CD4-positive, alpha-beta T cell (primary cell): ENCODE results near the gene RNASE8. TPM values are rescaled to one million over a fixed set of nuclear protein-coding genes. Genes with fewer than 3 reads are reported as not detected.

ENCODE experiments used
- ATAC-seq: fragments of 200-7000 bp; cut with Tn5 transposase; one replicate; pipeline ENCODE4 v1.10.0; 2022; ENCODE audit warnings: mild to moderate bottlenecking; ENCODE audit not compliant: poor library complexity
- CTCF ChIA-PET: fragments of 350-600 bp; sonication (Branson Sonifier 250); formaldehyde crosslinking; loops from one replicate; lab custom pipeline; 2021; ENCODE audit warnings: antibody characterized with exemption, inconsistent platforms; lab: Charles Lee
- POLR2A ChIA-PET: fragments of 350-600 bp; sonication (Branson Sonifier 250); formaldehyde crosslinking; loops from one replicate; lab custom pipeline; 2021; ENCODE audit warnings: antibody characterized with exemption, inconsistent platforms; lab: Charles Lee
- DNase-seq, 14 experiments: peaks; one replicate each; pipeline ENCODE4 v3.0.0-alpha.2; 2013 to 2020; ENCODE audit warnings: mixed read lengths in 2 of 14
- H3K27ac ChIP-seq, 2 donors: one replicate each; pipeline versions ENCODE4 v1.5.1 to v1.7.0; 2013; ENCODE audit warnings: low read length in 2 of 2, low read depth in 1 of 2, mild to moderate bottlenecking in 1 of 2
- H3K27me3 ChIP-seq, 2 experiments: 1 replicate in 1 of 2; 2 replicates in 1 of 2; pipeline versions ENCODE4 v1.6.1 to v1.7.0; 2013; ENCODE audit warnings: low read length in 2 of 2, control low read depth in 1 of 2, mild to moderate bottlenecking in 1 of 2, moderate library complexity in 1 of 2; ENCODE audit not compliant: insufficient read depth in 2 of 2, control insufficient read depth in 1 of 2
- H3K36me3 ChIP-seq: one replicate; pipeline ENCODE4 v1.6.1; 2013; ENCODE audit warnings: low read length, control low read depth; ENCODE audit not compliant: insufficient read depth
- H3K4me1 ChIP-seq: one replicate; pipeline ENCODE4 v1.6.1; 2013; ENCODE audit warnings: low read length, control low read depth; ENCODE audit not compliant: insufficient read depth
- H3K4me3 ChIP-seq: one replicate; pipeline ENCODE4 v1.5.1; 2013; ENCODE audit warnings: mild to moderate bottlenecking, low read length, moderate library complexity
- H3K9me3 ChIP-seq, 2 experiments: 1 replicate in 1 of 2; 2 replicates in 1 of 2; pipeline versions ENCODE4 v1.6.1 to v1.7.0; 2013; ENCODE audit warnings: low read length in 2 of 2, mild to moderate bottlenecking in 2 of 2, control low read depth in 1 of 2, moderate library complexity in 1 of 2; ENCODE audit not compliant: control insufficient read depth in 1 of 2, insufficient read depth in 1 of 2
- H3K27ac Mint-ChIP-seq: one replicate; pipeline ENCODE4 v1.8.0; 2020; ENCODE audit warnings: mixed read lengths
- H3K27me3 Mint-ChIP-seq: one replicate; pipeline ENCODE4 v1.8.0; 2021; ENCODE audit warnings: mixed read lengths
- H3K36me3 Mint-ChIP-seq: one replicate; pipeline ENCODE4 v1.8.0; 2021; ENCODE audit warnings: low read depth, mixed read lengths
- H3K4me1 Mint-ChIP-seq: one replicate; pipeline ENCODE4 v1.8.0; 2021; ENCODE audit warnings: low read depth, mixed read lengths
- H3K4me3 Mint-ChIP-seq: one replicate; pipeline ENCODE4 v1.8.0; 2020; ENCODE audit warnings: mild to moderate bottlenecking, mixed read lengths
- H3K9me3 Mint-ChIP-seq: one replicate; pipeline ENCODE4 v1.8.0; 2020; ENCODE audit warnings: mixed read lengths
- intact Hi-C, 2 experiments: fragments of 100-400 bp; cut with DNase I in 1 of 2; cut with micrococcal nuclease in 1 of 2; formaldehyde crosslinking; loops; one replicate each; pipeline versions ENCODE4 v1.15.1 to v1.9.0; 2023 to 2025; cut with DNase I, micrococcal nuclease
- total RNA-seq, 174 experiments: library from RNA in 2 of 174; stranded (reverse) in 2 of 174; gene quantifications; one replicate each; pipeline ENCODE4 v1.2.3 and lab custom pipeline; 2021 to 2026
- TF ChIP-seq, protein P1 (sequence below): fragments of 200-600 bp; IDR thresholded peaks from one replicate; pipeline ENCODE4 v1.8.0; 2022; ENCODE audit warnings: antibody characterized with exemption, mild to moderate bottlenecking

The RNASE8 gene
- total RNA-seq, 2 experiments from 2014 or later, result not detected

DNA sequence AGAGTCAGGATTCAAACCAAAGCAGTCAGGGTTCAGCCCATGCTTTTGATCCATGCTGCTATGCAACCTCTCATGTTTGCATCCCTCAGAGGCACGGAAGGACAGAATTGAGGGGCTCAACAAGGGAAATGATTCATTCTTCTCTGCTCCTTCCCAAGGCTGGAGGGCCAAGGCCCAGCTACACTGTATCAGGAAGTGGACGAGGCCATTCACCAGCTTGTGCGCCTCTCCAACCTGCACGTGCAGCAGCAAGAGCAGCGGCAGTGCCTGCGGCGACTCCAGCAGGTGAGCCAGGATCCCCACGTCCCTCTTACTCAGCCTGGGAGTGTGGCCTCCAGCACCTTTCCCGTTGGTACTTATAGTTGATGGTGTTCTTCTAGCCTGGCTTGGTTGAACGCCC, 21.1 kb downstream of the RNASE8 start:
- Histone ChIP-seq H3K36me3 (no peaks in the 10 kb centered on the region), H3K27ac (no peak overlapping the region), H3K4me1 (no peaks in the 10 kb centered on the region), H3K4me3 (no peak overlapping the region), H3K27me3 (no peaks in the 10 kb centered on the region), H3K9me3 (no peaks in the 10 kb centered on the region)
- CTCF ChIA-PET, result no interaction called here
- intact Hi-C loops, result no loop called here
- POLR2A ChIA-PET, result no interaction called here
- DNase-seq, result no peak
- no peak for ATAC-seq
- H3K9me3 Mint-ChIP-seq, result no peaks in the 10 kb centered on the region
- peaks cover 15% of the 10 kb centered on the region for H3K27me3 Mint-ChIP-seq
- no peaks in the 10 kb centered on the region for H3K4me1 Mint-ChIP-seq
- TF ChIP-seq, protein P1, sequence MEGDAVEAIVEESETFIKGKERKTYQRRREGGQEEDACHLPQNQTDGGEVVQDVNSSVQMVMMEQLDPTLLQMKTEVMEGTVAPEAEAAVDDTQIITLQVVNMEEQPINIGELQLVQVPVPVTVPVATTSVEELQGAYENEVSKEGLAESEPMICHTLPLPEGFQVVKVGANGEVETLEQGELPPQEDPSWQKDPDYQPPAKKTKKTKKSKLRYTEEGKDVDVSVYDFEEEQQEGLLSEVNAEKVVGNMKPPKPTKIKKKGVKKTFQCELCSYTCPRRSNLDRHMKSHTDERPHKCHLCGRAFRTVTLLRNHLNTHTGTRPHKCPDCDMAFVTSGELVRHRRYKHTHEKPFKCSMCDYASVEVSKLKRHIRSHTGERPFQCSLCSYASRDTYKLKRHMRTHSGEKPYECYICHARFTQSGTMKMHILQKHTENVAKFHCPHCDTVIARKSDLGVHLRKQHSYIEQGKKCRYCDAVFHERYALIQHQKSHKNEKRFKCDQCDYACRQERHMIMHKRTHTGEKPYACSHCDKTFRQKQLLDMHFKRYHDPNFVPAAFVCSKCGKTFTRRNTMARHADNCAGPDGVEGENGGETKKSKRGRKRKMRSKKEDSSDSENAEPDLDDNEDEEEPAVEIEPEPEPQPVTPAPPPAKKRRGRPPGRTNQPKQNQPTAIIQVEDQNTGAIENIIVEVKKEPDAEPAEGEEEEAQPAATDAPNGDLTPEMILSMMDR, result no peak
- no peak overlapping the region for H3K27ac Mint-ChIP-seq
- H3K4me3 Mint-ChIP-seq, result no peak overlapping the region
- H3K36me3 Mint-ChIP-seq, result no peaks in the 10 kb centered on the region

DNA sequence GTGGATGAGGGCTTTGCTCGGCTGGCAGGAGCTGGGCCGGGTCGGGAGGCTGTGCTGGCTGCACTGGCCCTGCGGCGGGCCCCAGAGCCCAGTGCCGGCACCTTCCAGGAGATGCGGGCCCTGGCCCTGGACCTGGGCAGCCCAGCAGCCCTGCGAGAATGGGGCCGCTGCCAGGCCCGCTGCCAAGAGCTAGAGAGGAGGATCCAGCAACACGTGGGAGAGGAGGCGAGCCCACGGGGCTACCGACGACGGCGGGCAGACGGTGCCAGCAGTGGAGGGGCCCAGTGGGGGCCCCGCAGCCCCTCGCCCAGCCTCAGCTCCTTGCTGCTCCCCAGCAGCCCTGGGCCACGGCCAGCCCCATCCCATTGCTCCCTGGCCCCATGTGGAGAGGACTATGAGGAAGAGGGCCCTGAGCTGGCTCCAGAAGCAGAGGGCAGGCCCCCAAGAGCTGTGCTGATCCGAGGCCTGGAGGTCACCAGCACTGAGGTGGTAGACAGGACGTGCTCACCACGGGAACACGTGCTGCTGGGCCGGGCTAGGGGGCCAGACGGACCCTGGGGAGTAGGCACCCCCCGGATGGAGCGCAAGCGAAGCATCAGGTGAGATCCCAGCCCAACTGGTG, 24.0 kb downstream of the RNASE8 start:
- intact Hi-C loops, result loop anchor here in 1 of 2 experiments (10.0 kb wide), 1 partner anchor 617 kb away; the partner anchor contains the start of genes PIP4P1 and PNP
- Histone ChIP-seq H3K36me3 (no peaks in the 10 kb centered on the region), H3K27ac (no peak overlapping the region), H3K9me3 (no peaks in the 10 kb centered on the region), H3K4me3 (no peak overlapping the region), H3K4me1 (peaks cover 2% of the 10 kb centered on the region), H3K27me3 (no peaks in the 10 kb centered on the region)
- Mint-ChIP-seq H3K4me3 (no peak overlapping the region), H3K36me3 (no peaks in the 10 kb centered on the region), H3K27ac (no peak overlapping the region), H3K27me3 (peaks cover 8% of the 10 kb centered on the region), H3K4me1 (peaks cover 10% of the 10 kb centered on the region), H3K9me3 (no peaks in the 10 kb centered on the region)
- ATAC-seq (no peak), DNase-seq (no peak)
- TF ChIP-seq, protein P1, result no peak
- CTCF ChIA-PET, result no interaction called here
- POLR2A ChIA-PET, result no interaction called here

DNA sequence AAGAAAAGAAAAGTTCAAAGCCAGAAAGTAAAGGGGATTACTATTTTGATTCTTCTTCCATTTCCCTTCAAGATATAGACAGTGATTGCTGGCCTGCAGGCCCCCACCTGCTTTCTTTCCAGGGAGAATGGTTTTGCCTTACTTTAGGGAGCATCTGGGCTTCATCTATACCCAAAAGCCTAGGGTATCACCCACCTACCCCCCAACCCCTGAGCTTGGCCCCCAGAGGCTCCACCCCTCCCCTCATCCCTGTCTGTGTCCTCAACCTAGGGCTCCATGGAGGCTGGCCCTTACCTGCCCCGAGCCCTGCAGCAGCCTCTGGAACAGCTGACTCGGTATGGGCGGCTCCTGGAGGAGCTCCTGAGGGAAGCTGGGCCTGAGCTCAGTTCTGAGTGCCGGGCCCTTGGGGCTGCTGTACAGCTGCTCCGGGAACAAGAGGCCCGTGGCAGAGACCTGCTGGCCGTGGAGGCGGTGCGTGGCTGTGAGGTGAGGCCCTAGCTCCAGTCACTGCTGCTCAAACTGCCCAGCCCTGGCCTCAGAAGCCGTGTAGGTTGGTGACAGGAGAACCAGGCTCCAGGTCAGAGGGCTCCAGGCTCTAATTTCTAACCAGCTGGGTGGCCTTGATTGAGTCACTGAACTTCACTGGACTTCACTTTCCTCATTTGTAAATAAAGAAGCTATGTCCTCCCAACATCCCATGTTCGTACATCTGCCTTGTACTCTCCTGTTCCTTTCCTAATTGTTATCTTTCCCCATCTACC, 26.1 kb downstream of the RNASE8 start:
- Histone ChIP-seq H3K27ac (no peak overlapping the region), H3K9me3 (no peaks in the 10 kb centered on the region), H3K4me1 (peaks cover 23% of the 10 kb centered on the region), H3K27me3 (no peaks in the 10 kb centered on the region), H3K36me3 (no peaks in the 10 kb centered on the region), H3K4me3 (no peak overlapping the region)
- intact Hi-C loops, result loop anchor here in 1 of 2 experiments (10.0 kb wide), 1 partner anchor 619 kb away; the partner anchor contains the start of genes PIP4P1 and PNP
- H3K9me3 Mint-ChIP-seq, result no peaks in the 10 kb centered on the region
- TF ChIP-seq, protein P1, result no peak
- ATAC-seq (no peak), DNase-seq (no peak)
- H3K27ac Mint-ChIP-seq, result no peak overlapping the region
- H3K4me3 Mint-ChIP-seq, result no peak overlapping the region
- peaks cover 26% of the 10 kb centered on the region for H3K4me1 Mint-ChIP-seq
- ChIA-PET POLR2A (no interaction called here), CTCF (interaction anchor here (0.6 to 1.3 kb wide), 5 partner anchors 8 to 69 kb away, joined by 3 to 5 read pairs (median 3); no protein-coding TSS in a partner anchor)
- H3K36me3 Mint-ChIP-seq, result peaks cover 6% of the 10 kb centered on the region
- peaks cover 3% of the 10 kb centered on the region for H3K27me3 Mint-ChIP-seq
